Measurements from ENCODE around the gene NFIA. TPM values are rescaled to one million over a fixed set of nuclear protein-coding genes. Genes with fewer than 3 reads are reported as not detected.

The NFIA gene
- total and polyA plus RNA-seq, 9 of the 15 experiments (the other 6 are each of a cell fraction or from before 2014, with no cell fraction given), result 5.3 to 24.9 (median 9.8) TPM

- TF ChIP-seq SMARCA4 (IDR thresholded peaks at IDR 0.05) (peak; percentile 66), ZNF699 (CRISPR knock-in tag; IDR thresholded peaks at IDR 0.05; ENCODE audit: insufficient replicate concordance) (no peak), JUND (IDR thresholded peaks at IDR 0.05; ENCODE audit: borderline replicate concordance, low read depth, low read length) (peak; percentile 72; the same call in 1 of the 2 replicates), JUND (tag; IDR thresholded peaks at IDR 0.05; ENCODE audit: borderline replicate concordance, low read depth, low read length) (peak; percentile 55; the same call in 2 of the 3 replicates), SFPQ (IDR thresholded peaks at IDR 0.05; ENCODE audit: low read depth, low read length) (no peak), ZC3H8 (IDR thresholded peaks at IDR 0.05) (no peak), DPF2 (IDR thresholded peaks at IDR 0.05) (peak; percentile 64; the same call in 1 of the 2 replicates), NKRF (IDR thresholded peaks at IDR 0.05; ENCODE audit: borderline replicate concordance) (no peak), HDAC8 (tag; IDR thresholded peaks at IDR 0.05) (no peak), SNIP1 (IDR thresholded peaks at IDR 0.05; ENCODE audit: low read depth) (no peak), DLX4 (CRISPR knock-in tag; IDR thresholded peaks at IDR 0.05) (no peak), ZNF740 (CRISPR knock-in tag; IDR thresholded peaks at IDR 0.05) (no peak), ZNF740 (tag; IDR thresholded peaks at IDR 0.05) (no peak), RERE (CRISPR knock-in tag; IDR thresholded peaks at IDR 0.05; ENCODE audit: borderline replicate concordance) (no peak), PHF21A (IDR thresholded peaks at IDR 0.05; ENCODE audit: borderline replicate concordance, low read depth) (no peak)
Measured at GRCh38 chr1:61263905-61264824, 181.8 kb downstream of the NFIA start (continued).
